Spleen (tissue), 11 donors: ENCODE data around the gene LPP. TPM values are rescaled to one million over a fixed set of nuclear protein-coding genes. Genes with fewer than 3 reads are reported as not detected.

Experiments used
- DNase-seq: peaks from one replicate; pipeline ENCODE4 v3.0.0-alpha.2; 2020
- H3K27ac ChIP-seq, 8 donors: fragments of 200-600 bp; sonication (generic) in 7 of 8; 1 replicate in 4 of 8; 2 replicates in 4 of 8; pipeline versions ENCODE4 v1.5.0 to v1.8.0; 2016 to 2021; ENCODE audit warnings: inconsistent platforms in 4 of 8, mild to moderate bottlenecking in 4 of 8, moderate library complexity in 1 of 8
- H3K27me3 ChIP-seq, 7 donors: fragments of 200-600 bp; sonication (generic) in 6 of 7; replicated peaks in 1 of 7; 1 replicate in 4 of 7; 2 replicates in 3 of 7; pipeline versions ENCODE4 v1.5.0 to v1.8.0; 2016 to 2021; ENCODE audit warnings: inconsistent platforms in 3 of 7, mild to moderate bottlenecking in 1 of 7
- H3K36me3 ChIP-seq, 6 donors: fragments of 200-600 bp; sonication (generic) in 5 of 6; 1 replicate in 4 of 6; 2 replicates in 2 of 6; pipeline versions ENCODE4 v1.5.0 to v1.8.0; 2016 to 2021; ENCODE audit warnings: inconsistent platforms in 2 of 6
- H3K4me1 ChIP-seq, 6 donors: fragments of 200-600 bp; sonication (generic) in 5 of 6; 1 replicate in 3 of 6; 2 replicates in 3 of 6; pipeline versions ENCODE4 v1.5.0 to v1.8.0; 2016 to 2021; ENCODE audit warnings: inconsistent platforms in 3 of 6
- H3K4me3 ChIP-seq, 8 donors: fragments of 200-600 bp; sonication (generic) in 7 of 8; 1 replicate in 4 of 8; 2 replicates in 4 of 8; pipeline versions ENCODE4 v1.5.0 to v1.8.0; 2016 to 2021; ENCODE audit warnings: inconsistent platforms in 4 of 8, mild to moderate bottlenecking in 4 of 8, moderate library complexity in 2 of 8
- H3K9me3 ChIP-seq, 8 donors: fragments of 200-600 bp; sonication (generic) in 7 of 8; 1 replicate in 4 of 8; 2 replicates in 4 of 8; pipeline versions ENCODE4 v1.5.0 to v1.8.0; 2016 to 2021; ENCODE audit warnings: inconsistent platforms in 4 of 8
- POLR2A ChIP-seq, 3 donors: fragments of 450-650 bp; IDR thresholded peaks; one replicate each; pipeline ENCODE4 v1.5.1; 2017; ENCODE audit warnings: antibody characterized with exemption in 3 of 3, mild to moderate bottlenecking in 1 of 3
- POLR2AphosphoS5 ChIP-seq, 3 donors: sonication (generic); formaldehyde crosslinking; IDR thresholded peaks; one replicate each; pipeline ENCODE4 v1.5.1; 2017; ENCODE audit warnings: antibody characterized with exemption in 3 of 3
- WGBS, 5 donors: extraction: QIAGEN DNeasy Blood & Tissue Kit in 3 of 5; methylation state at CpG; one replicate each; pipeline versions ENCODE4 v1.1.5 to v1.1.7; 2013 to 2018; 5-methylcytosine and 5-hydroxymethylcytosine counted together
- intact Hi-C: fragments of 100-400 bp; cut with DNase I; formaldehyde crosslinking; loops from one replicate; pipeline ENCODE4 v1.15.0; 2023; ENCODE audit warnings: low total_unique reads
- polyA plus RNA-seq, 3 donors: library from polyadenylated mRNA; stranded (reverse); fragments of 200-250 nt; gene quantifications; one replicate each; pipeline ENCODE4 v1.2.1, GENCODE V29; 2013
- total RNA-seq, 7 donors: library from RNA; depleted of rRNA in 3 of 7; stranded (reverse); fragments of >200 nt in 3 of 7; fragmentation: NEBNext Ultra II Directional in 4 of 7; extraction: Animal tissue kit (Norgen Biotek cat#: 25700) in 4 of 7; gene quantifications; one replicate each; pipeline versions ENCODE4 v1.1.0 to v1.2.1, GENCODE V29; 2016 to 2021
- TF ChIP-seq, protein P1 (sequence below), 11 experiments: fragments of 200-600 bp in 7 of 11; fragments of 450-650 bp in 4 of 11; sonication (generic) in 4 of 11; IDR thresholded peaks in 8 of 11; conservative IDR thresholded peaks in 3 of 11; 1 replicate in 7 of 11; 2 replicates in 4 of 11; pipeline versions ENCODE4 v1.4.0 to v1.8.0; 2016 to 2021; ENCODE audit warnings: antibody characterized with exemption in 11 of 11, inconsistent platforms in 4 of 11, mild to moderate bottlenecking in 1 of 11
- donor health status: healthy with polysubstance abuse.
- donor health status: DM: no; HTN: no; CAD: no; lungs with moderate emphysema.
- donor health status: DM: no; HTN: no; CAD: no.
- donor health status: Bipolar disorder and iron deficiency.
- donor health status: healthy.
- donor health status: DM: no; HTN: no; CAD: no.
- donor health status: DM: yes; HTN: yes; CAD: no.

The LPP gene
- total and polyA plus RNA-seq, 10 donors: 2.4 to 270 (median 156) TPM

DNA sequence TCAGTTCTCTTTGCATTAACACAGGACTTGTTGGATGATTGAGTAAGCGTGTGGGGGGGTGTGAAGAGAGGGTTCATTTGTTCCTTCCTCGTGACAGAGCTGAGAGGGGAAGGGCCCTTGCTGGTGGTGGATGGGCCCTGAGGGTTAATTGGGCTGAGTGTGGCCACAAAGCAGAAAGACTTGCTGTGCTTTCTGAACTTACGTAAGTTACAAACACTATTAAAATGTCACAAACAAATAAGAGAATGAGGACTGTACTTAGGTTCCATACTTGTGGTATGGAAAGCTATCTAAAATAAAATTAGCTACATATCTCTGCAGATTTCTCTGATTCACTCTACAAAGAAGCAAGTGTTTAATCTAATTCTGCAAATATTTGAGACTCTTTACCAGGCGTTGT is 231.3 kb downstream of the LPP start:
- no peak for DNase-seq
- peak overlapping the region in 4 of 8 donors; percentile 40 to 71 (median 51) for H3K27ac ChIP-seq

DNA sequence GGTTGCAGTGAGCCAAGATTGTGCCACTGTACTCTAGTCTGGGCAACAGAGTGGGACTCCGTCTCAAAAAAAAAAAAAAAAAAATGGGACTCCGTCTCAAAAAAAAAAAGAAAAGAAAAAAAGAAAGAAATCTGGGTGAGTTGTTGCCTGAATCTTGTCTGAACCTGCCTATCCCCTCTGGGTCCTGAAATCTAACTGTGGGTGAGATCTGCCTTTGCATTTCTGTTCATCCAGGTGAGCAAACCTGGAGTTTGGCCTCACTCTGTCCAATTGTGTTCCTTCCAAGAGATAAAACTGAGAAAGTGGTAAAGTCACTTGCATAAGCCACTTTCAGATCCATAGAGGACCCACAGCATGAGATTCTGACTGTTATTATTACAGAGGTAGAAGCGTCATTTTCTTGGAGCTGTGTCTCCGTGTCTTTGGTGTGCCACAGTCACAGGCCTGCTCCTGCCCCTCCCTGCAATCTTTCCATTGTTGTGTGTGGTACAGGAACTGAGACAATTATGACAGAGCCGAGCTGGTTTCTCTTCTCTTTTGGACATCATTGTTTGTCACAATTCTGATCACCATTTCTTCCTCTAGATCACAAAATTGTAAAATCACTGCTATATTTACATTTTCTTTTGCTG is 235.9 kb downstream of the LPP start:
- peak overlapping the region; percentile 45 to 90 (median 82) for H3K27ac ChIP-seq
- intact Hi-C loops: no loop called here
- H3K4me1 ChIP-seq: peaks cover 3 to 78% (median 23%) of the 10 kb centered on the region in 6 donors
- H3K4me3 ChIP-seq: no peak overlapping the region
- H3K9me3 ChIP-seq: no peaks in the 10 kb centered on the region
- peak; percentile 81 for DNase-seq
- TF ChIP-seq, protein P1, sequence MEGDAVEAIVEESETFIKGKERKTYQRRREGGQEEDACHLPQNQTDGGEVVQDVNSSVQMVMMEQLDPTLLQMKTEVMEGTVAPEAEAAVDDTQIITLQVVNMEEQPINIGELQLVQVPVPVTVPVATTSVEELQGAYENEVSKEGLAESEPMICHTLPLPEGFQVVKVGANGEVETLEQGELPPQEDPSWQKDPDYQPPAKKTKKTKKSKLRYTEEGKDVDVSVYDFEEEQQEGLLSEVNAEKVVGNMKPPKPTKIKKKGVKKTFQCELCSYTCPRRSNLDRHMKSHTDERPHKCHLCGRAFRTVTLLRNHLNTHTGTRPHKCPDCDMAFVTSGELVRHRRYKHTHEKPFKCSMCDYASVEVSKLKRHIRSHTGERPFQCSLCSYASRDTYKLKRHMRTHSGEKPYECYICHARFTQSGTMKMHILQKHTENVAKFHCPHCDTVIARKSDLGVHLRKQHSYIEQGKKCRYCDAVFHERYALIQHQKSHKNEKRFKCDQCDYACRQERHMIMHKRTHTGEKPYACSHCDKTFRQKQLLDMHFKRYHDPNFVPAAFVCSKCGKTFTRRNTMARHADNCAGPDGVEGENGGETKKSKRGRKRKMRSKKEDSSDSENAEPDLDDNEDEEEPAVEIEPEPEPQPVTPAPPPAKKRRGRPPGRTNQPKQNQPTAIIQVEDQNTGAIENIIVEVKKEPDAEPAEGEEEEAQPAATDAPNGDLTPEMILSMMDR (IDR thresholded peaks at IDR 0.05 in 8 of 11, conservative IDR thresholded peaks at IDR 0.05 in 3 of 11): no peak
- TF ChIP-seq POLR2AphosphoS5 (IDR thresholded peaks at IDR 0.05): peak in 1 of 3 donors; percentile 74
- 57 to 71% (median 61%) methylated on average over 5 of the region's 5 CpGs for WGBS, 5 donors
- H3K27me3 ChIP-seq: no peaks in the 10 kb centered on the region
- no peaks in the 10 kb centered on the region for H3K36me3 ChIP-seq

More for the DNA sequence above, 231.3 kb downstream of the LPP start:
- 65 to 71% (median 70%) methylated on average over 4 of the region's 4 CpGs for WGBS, 5 donors
- Histone ChIP-seq H3K27me3 (no peaks in the 10 kb centered on the region), H3K4me3 (no peak overlapping the region), H3K36me3 (no peaks in the 10 kb centered on the region), H3K4me1 (peaks cover 0 to 44% (median 10%) of the 10 kb centered on the region in 6 donors), H3K9me3 (no peaks in the 10 kb centered on the region)
- TF ChIP-seq, protein P1 (IDR thresholded peaks at IDR 0.05 in 8 of 11, conservative IDR thresholded peaks at IDR 0.05 in 3 of 11): no peak
- no peak for TF ChIP-seq POLR2A (IDR thresholded peaks at IDR 0.05)
- no peak for TF ChIP-seq POLR2AphosphoS5 (IDR thresholded peaks at IDR 0.05)
- intact Hi-C loops: no loop called here

DNA sequence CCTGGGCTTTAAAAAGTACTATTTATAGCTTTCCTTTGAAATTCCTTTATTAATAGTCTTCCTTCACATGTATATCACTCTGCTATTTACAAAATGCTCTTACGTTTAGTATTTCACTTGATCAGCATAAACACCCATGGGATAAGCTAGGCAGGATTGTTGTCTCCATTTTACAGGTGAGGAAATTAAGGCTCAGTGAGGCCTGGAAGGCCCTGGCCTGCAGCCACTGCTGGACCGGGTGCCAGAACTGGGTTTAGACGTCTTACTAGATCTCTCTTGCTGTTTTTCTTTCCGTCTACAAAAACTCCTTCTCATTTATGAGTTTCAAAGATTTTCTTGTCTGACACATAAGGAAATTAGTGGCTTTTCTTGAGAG is 236.4 kb downstream of the LPP start:
- H3K27me3 ChIP-seq: no peaks in the 10 kb centered on the region
- no peak for TF ChIP-seq POLR2AphosphoS5 (IDR thresholded peaks at IDR 0.05)
- TF ChIP-seq POLR2A (IDR thresholded peaks at IDR 0.05): no peak
- TF ChIP-seq, protein P1 (IDR thresholded peaks at IDR 0.05 in 8 of 11, conservative IDR thresholded peaks at IDR 0.05 in 3 of 11): no peak
- intact Hi-C loops: no loop called here

DNA sequence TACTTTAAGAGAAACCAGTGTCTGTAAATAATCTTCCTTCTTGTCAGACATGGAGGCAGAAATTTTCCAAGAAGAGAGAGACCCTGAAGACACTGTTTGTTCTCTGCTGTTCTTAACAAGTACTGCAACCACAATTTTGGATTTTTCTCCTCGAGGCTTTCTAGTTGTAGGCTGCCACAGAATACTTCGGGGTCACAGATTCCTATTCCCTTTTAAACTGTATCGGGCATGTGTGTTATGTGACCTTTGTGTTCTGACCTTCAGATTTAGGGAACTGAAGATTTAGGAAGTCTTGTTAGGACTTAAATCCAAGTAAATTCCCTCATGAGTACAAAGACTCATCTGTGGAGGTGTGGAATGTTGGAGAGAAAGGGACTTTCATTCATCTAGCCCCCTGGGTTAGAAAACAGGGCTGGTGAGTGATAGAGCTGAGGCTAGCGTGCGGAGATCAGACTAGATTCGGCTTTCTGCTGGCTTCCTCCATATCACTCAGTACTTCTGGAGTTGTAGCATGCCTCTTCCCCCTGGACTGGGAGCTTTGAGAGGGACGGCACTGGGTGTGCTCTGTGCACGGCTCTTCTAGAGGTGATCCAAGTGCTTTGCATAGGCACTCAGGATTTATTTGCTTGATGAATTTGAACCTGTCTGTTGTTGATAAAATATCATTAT is 237.0 kb downstream of the LPP start:
- WGBS, 5 donors: 70 to 78% (median 74%) methylated on average over 8 of the region's 8 CpGs
- intact Hi-C loops: no loop called here
- Histone ChIP-seq H3K27me3 (no peaks in the 10 kb centered on the region), H3K9me3 (no peaks in the 10 kb centered on the region), H3K4me3 (no peak overlapping the region), H3K27ac (peak overlapping the region; percentile 45 to 90 (median 82)), H3K36me3 (no peaks in the 10 kb centered on the region), H3K4me1 (peaks cover 4 to 76% (median 20%) of the 10 kb centered on the region in 6 donors)
- no peak for DNase-seq
- no peak for TF ChIP-seq POLR2A (IDR thresholded peaks at IDR 0.05)
- TF ChIP-seq POLR2AphosphoS5 (IDR thresholded peaks at IDR 0.05): no peak
- TF ChIP-seq, protein P1 (IDR thresholded peaks at IDR 0.05 in 8 of 11, conservative IDR thresholded peaks at IDR 0.05 in 3 of 11): no peak

More for the DNA sequence above, 236.4 kb downstream of the LPP start:
- no peak for DNase-seq
- 48 to 74% (median 58%) methylated on average over 4 of the region's 4 CpGs for WGBS, 5 donors
- Histone ChIP-seq H3K9me3 (no peaks in the 10 kb centered on the region), H3K36me3 (no peaks in the 10 kb centered on the region), H3K4me3 (no peak overlapping the region), H3K4me1 (peaks cover 4 to 77% (median 23%) of the 10 kb centered on the region in 6 donors), H3K27ac (peak overlapping the region; percentile 45 to 90 (median 82))
